NCI-H526 (cell line): ENCODE results near the gene HOXD9.
A peak's percentile ranks its signal among the peaks of the same experiment; 100 is the strongest.

Source experiments
- DNase-seq, 2 experiments: peaks; one replicate each; lab custom pipeline; 2025; lab: John Stamatoyannopoulos, UW

Gene HOXD9

DNA sequence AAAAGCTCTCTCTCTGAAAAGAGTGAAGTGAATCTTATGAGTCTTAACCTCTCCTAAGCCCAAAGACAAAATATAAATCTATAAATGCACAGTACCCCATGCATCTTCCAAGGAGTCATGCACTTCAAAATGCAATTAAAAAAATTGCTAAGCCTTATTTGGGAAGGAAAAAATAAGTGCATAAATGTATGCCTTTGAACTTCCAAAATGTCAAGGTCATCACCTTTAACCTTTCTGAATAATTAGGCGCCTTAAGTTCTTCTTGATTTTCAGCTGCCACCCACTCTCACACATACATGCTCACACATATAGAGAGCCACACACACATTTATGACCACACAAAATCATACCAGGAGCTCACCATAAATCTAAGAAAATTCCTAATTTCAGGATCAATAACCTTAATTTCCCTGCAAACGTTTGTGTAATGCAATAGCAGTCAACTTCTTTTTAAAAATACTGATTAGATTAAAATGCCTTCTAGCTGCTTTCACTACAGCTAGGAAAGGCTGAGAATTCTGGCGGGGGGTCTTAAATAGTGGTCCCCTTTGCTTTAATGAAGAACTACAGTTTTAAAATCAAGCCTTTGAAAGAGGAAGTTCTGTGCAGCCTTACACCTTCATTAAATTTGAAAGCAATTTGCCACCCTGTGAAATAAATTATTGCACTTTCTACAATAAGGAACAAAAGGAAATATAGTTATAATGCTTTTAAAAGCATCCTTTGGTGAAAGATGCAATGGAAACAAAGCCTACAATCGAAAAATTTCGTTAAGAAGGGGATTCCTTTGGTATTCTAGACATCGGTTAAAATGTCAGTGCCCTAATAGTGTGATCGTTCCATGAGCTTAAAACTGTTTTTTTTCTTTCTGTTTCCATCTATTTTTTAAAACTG lies 11.9 kb upstream of the HOXD9 start:
- no peak for DNase-seq

DNA sequence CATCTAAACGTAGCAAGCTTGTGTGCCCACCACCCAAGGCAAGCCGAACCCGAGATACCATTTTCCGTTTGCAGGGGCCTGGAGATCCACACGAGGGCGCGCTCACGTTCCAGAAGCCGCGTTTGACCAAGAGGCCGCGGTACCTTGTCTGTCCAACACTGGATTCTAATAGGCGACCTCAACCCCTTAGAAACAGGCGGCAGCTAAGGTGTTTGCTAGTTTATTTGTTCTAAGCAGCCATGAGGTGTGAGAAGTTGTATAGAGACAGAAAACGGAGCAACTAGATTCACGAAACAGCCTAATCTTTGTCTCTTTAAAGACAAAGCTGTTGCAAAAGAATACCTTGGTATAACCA lies 11.2 kb upstream of the HOXD9 start:
- DNase-seq = peak; percentile 90 to 96

DNA sequence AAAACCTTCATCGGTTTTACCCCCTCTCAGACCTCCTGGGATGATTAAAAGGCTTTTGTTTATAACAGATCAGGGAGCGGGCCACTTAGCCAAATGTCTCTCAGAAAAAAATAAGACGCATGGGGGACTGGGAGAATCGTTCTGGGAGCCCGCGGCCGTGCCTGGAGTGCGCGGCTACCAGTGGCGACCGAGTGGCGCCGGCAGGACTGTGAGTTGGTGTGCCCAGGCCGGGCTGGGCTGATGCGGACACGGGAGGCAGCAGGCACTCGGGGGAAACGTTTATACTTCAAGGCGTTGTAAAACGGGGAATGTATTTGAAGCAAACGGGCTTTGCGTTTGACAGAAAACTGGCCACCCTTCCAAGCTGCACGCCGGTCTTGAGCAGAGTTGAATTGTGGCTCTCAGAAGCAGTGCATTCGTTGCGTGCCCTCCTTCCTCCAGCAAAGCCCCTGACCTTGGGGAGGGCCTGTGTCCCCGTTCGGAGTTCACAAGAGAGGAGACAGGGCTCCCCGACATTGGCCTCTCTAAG lies 10.6 kb upstream of the HOXD9 start:
- peak; percentile 22 to 71 for DNase-seq

DNA sequence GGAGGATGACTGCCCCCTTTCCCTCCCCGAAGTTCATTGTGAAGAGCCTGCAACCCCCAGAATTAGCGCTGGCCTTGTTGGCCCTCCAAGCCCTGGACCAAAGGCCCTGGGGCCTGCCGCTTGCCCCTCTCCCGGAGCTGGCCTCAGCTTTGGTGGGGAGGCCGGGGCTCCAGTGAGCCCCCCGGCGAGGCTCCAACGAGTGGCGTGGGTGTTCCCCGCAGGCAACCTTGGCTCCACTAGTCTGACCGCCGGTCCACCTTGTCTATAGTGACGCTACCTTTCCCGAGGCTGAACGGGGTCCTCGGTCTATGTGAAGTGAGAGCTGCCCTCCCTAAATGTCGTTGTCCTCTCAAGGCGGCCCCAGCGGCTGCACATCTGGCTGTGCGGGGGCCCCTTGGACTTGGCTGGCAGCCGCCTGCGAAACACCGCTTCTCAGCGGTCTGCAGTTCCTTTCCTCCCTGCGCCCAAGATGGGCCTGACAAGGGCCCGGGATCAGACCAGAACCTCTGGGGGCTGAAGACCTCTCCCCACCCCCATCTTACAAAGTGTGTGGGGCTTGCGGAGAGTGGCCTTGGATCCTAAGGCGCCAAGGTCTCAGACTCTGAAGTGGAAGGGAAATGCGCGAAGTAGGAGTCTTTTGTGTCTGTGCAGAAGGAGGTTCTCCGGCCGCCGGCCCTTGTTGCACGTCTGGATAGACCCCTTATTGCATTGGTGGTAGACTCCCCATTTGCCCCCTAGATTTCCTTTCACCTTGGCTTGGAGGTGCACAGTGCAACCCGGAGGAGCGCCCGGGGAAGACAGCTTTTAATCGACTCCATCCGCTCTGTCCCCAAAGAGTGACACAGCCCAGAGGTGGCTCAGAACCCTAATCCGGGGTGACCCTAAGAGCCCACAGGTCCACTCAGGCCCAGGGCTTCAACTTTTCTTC lies 9.9 kb upstream of the HOXD9 start:
- no peak for DNase-seq

DNA sequence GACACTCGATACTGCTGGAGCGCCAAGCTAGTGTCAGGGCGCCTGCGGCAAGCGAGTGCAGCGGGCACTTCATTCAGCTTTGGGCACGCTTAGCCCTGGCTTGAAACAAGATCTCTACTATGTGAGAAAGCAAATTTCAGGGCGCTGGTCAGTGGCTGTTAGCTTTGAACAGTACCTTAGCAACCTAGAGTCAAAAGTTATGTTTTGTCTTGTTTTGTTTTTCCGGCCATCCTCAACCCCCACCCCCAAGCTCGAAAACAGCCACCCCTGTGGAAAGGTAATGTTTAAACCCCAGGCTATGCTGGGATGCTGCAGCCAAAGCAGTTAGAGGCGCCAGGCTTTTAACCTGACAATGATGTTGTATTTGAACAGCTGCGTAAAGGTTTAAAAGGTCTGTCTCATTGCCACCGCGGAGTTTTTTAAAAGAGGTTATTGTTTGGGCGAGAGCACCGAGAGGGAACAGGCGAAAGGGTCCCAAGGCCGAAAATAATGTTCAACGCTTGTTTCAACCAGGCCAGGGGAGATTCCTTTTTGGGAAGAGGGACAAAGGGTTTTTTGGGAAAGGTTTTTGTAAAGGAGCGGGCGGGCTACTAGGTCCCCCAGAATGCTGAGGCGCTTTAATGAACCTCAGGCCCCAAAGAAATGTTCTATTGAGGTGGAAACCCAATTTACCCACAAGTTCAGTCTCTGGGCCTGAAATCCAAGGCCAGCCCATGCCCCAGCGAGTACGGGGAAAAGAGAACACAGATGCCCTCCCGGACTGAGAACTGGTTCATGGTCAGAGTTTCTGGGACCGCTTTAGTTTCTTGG lies 8.2 kb upstream of the HOXD9 start:
- peak; percentile 90 to 97 for DNase-seq

DNA sequence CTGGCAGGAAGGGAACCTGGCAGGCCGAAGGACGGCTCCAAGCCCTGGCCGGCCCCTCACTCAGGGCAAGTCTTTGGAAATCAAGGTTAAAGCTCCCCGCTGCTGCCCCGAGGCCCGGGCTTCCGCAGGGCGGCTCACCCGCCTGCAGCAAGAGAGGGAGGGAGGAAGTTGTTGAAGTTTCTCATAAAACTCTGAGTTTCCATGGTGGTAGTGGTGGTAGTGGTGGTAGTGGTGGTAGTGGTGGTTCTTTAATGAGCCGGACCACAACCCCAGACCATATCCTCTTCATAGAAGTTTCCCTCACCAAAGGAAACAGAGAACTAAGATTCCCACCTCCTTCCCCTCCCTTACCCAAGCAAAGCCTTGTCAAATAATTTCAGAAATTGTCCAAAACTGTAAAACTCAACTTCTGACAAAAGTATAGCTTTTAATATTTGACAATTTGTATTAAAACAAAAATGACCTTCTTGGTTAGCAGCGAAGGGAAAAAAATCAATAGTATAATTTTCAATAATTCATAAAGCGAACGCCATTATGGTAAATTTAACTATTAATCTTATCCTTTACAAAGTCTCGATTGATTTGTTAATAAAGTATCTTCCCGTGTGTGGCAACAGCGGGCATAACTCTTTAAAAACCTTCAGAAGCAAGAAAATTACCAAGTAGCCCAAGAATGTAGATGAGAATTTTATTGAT lies 7.4 kb upstream of the HOXD9 start:
- no peak for DNase-seq

DNA sequence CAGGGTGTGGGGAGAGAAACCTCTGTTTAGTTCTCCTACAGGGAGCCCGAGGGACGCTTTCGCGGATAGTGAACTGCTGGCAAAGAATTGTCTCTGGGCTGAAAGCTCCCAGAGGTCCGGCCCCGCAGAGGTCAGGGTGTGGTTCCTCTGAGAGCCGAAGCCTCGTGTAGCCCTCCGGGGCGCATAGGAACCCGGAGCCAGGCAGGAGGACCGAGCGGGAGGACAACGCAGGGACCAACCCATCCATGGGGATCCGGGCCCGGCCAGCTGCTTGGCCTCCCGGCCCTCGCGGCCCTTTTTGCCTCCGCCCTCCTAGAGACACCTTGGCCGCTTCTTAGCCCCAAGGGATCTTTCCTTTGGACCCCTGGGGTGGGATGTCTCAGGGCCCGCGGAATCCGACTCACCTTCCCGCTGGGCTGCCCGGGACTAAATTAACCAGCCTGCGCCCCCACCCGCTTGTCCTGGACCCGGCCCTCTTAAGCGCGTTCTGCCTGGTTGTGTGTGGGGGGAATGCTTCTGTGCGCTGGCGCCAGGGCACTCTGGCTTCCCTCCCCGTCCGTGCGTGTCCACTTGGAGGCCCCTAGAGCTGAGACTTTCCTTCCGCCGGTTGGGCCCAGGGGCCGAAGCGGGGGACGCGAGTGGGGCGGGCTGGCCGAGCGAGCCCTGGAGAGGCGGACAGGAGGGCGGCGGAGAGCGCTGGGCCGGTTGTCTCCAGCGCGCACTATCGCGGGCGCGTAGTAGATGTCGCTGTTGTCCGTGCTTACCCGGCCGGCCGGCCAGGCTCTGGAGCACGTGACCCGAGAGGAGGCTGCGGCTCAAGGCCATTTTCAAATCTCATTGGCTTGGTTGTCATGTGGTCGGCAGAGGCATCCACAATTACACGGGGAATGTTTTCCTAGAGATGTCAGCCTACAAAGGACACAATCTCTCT lies 6.4 kb upstream of the HOXD9 start, which contains the start of gene HOXD10:
Gene HOXD10, plus strand, starts transcription at position 896 of the 931 bp plus-strand sequence. CDS start 56 bp downstream, outside the sequence.
- DNase-seq = no peak

DNA sequence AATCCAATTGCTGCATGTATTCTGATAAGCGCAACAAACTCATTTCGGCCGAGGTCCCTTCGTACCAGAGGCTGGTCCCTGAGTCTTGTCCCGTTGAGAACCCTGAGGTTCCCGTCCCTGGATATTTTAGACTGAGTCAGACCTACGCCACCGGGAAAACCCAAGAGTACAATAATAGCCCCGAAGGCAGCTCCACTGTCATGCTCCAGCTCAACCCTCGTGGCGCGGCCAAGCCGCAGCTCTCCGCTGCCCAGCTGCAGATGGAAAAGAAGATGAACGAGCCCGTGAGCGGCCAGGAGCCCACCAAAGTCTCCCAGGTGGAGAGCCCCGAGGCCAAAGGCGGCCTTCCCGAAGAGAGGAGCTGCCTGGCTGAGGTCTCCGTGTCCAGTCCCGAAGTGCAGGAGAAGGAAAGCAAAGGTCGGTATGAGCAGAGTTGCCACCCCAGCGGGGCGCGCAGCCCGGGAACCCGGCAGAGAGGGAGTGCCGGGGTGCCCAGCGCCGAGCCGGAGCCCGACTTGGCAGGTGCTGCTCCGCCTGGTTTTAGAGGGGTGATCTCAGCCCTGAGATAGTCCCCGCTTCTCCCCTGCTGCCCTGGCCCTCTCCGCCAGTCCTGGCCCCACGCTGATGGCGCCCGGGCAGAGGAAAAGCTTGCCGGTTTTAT lies 5.2 kb upstream of the HOXD9 start:
- no peak for DNase-seq

DNA sequence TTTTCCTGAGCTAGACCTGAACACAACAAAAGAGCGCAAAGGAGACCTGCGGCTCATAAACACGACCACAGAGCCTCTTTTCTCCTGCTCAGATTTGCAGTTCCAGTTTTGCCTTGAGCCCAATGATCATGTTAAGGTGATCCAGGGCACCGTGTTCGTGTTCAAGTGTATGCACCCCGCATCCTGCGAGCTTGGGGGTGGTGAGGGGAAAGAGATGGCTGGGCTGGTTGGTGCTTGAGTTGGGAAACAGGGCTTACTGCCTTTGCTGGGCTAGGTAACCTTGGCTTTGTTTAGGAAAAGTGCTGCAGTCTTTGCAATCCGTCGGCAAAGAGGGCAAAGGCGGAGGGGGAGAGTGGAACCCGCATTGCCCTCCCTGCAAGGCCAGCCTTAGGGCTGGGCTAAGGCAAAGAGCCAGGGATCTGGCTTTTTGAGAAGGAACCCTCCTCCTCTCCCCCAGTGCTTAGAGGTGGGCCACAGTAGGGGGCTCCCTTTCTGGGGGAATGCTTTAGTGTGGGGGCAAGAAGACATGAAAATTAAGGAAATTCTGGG lies 4.6 kb upstream of the HOXD9 start:
- no peak for DNase-seq

DNA sequence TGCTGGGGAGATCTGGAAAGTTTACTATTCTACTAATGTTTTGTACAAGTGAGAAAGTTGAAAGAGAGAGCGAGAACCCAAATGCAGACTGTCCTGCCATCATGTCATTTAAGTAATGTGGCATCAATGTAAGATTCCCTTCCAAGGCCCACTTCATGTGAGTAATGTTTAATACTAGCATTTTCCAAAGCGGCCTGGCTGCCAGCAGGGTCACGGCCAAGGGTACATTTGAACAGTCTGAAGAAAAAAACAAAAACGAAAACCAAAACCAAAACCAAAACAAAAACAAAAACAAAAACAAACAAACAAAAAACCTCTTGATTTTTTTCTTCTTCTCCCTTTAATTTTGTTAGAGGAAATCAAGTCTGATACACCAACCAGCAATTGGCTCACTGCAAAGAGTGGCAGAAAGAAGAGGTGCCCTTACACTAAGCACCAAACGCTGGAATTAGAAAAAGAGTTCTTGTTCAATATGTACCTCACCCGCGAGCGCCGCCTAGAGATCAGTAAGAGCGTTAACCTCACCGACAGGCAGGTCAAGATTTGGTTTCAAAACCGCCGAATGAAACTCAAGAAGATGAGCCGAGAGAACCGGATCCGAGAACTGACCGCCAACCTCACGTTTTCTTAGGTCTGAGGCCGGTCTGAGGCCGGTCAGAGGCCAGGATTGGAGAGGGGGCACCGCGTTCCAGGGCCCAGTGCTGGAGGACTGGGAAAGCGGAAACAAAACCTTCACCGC lies 3.7 kb upstream of the HOXD9 start:
- DNase-seq = no peak

DNA sequence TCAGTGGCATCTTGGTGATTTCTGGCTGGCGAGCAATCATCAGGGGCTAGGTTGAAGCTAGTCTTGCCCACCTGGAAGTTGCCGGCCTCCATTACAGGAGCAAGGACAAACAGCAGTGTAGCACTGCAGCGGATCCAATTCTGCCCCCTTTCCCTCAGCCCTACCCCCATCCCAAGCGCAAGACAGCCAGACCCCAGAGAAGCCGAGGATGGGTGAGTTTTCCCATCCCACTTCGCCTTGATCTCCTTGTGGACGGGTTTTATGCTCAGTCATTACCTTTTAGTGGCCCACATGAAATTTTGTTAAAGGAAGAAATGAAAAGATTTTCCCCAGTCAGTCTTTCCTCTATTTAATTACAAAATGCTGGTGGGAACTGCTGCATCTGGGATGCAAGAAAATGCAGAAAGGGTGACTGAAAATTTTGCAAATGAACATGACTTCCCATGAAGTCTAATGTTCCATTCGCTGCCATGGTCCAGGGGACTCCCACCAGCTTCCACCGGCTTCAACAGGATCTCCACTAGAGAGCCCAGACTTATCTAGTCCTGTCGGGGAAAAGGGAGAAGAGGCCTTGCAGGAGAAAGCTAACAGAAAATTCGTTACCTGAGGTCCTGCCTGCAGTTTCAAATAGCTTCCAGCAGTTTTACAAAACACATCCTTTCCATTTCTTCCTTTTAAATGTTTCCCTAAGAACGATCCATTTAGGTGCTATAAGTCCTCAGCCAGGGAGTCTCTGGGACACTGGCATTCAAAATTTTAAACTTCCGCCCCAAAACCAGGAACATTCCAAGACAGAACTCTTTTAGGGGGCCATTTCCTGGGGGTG lies 1.9 kb upstream of the HOXD9 start:
- no peak for DNase-seq

DNA sequence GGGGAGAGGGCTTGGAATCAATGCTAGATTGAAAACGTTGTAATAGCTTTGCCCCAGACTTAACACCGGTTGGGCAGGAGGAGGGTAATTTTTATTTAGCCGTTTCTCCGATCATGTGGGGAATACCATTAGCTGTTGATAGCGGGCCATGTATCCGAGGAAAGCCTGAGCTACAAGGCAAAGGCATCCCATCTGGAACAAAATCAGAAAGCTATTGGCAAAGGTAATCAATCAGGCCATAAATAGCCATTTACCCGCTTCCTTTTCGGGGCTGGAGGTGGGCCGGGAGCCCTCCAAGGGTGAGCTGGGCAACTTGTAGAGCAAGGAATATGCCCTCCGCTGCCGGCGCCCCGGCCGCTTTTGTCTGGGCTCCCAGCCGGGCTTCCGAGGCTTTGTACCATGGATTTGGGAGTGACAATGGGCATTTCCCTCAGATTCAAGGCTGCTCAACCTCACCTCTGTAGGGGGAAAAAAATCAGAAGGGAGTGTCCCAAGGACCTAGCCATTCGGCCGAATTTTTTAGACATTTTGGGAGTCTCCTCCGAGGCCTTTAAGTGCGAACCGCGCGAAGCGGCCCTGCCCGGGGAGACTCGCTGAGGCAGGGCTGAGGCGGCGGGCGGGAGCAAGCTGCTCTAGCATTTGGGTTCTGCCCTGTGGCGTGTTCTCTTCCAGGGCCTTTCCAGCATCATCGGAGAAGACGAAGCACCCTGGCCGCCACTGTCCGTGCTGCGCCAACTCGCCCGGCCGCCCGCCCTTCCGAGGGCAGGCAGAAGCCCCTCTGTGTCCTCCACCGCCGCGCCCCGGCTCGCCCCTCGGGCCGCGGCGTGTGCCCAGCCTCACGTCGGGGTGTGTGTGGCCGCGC lies 1.1 kb upstream of the HOXD9 start:
- no peak for DNase-seq

DNA sequence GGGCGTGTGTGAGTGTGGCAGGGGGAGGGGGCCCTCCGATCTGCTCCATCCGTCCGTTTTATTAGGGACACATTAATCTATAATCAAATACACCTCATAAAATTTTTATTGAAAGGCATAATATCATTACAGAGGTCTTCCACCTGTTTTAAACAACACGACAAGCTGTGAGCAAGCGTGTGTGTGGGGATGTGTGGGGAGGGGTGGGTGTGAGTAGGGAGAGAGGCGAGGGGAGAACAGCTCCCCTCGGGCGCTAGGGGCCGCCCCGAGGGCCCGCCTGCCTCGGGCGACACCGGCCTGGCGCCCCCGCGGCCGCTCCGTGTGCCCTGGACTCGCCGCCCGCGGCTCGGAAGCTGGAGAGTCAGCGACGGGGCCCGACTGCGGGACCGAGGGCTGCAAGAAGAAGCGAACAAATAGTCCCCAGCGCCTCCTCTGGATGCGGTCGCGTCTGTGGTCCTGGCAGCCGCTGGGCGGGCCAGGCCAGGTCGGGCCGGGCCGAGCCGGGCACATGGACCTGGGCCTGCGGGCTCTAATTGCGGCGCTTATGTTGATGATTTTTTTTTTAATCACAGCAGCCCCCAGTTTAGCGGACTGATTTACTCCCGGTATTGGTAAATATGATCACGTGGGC lies 352 bp upstream of the HOXD9 start:
- no peak for DNase-seq

DNA sequence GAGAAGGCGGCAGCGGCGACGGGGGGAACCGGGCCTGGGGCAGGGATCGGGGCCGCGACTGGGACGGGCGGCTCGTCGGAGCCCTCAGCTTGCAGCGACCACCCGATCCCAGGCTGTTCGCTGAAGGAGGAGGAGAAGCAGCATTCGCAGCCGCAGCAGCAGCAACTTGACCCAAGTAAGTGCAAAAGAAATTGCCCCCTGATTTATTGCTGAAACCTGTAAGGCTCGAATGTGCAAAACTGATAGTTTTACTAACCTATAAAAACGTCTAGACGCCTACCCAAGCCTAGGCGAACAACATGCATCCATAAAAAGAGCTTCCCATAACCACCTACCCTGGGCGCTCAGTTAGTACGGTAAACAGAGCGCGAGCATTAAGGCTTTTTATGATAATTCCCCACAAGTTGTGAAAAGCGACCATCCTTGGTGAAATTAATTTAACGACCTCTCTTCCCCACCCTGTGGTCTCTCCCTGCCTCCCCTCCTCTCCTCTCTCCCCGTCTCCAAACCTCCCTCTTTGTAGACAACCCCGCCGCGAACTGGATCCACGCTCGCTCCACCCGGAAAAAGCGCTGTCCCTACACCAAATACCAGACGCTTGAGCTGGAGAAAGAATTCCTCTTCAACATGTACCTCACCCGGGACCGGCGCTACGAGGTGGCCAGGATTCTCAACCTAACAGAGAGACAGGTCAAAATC lies 1.0 kb downstream of the HOXD9 start:
- no peak for DNase-seq
